GM12878 (cell line): ENCODE results near the gene TRAPPC3. TPM values are rescaled to one million over a fixed set of nuclear protein-coding genes. Genes with fewer than 3 reads are reported as not detected.

ENCODE experiments used
- ATAC-seq: fragments of 200-7000 bp; cut with Tn5 transposase; 3 replicates; pipeline ENCODE4 v1.9.1; 2020; ENCODE audit warnings: mild to moderate bottlenecking, moderate library complexity
- BruUV-seq: library from RNA; stranded (reverse); fragments of 400-500 nt; replicated peaks from 2 replicates; lab custom pipeline; 2021; lab: Mats Ljungman, UMichigan
- CTCF ChIA-PET: fragments of 300-600 bp; sonication (Branson Sonifier 250); formaldehyde crosslinking; extraction: SDS; loops from one replicate; lab custom pipeline; 2021; ENCODE audit warnings: inconsistent platforms; lab: Yijun Ruan, JAX
- POLR2A ChIA-PET: fragments of 350-600 bp; formaldehyde crosslinking; extraction: SDS; loops from one replicate; lab custom pipeline; 2021; ENCODE audit warnings: inconsistent platforms; lab: Charles Lee
- RAD21 ChIA-PET: fragments of 300-600 bp; sonication (Branson Sonifier 250); formaldehyde crosslinking; loops from one replicate; lab custom pipeline; 2023; ENCODE audit warnings: antibody characterized with exemption; ENCODE audit not compliant: unreplicated experiment; lab: Charles Lee
- SMC1A ChIA-PET: fragments of 300-600 bp; sonication (Branson Sonifier 250); formaldehyde crosslinking; loops from one replicate; lab custom pipeline; 2023; ENCODE audit not compliant: unreplicated experiment, uncharacterized antibody; lab: Charles Lee
- DNase-seq: peaks from one replicate; pipeline ENCODE4 v3.0.0-alpha.2; 2011; ENCODE audit warnings: low read depth, low spot score
- FAIRE-seq: peaks from 3 replicates; lab custom pipeline; 2011; peaks lifted over from hg19 to GRCh38; lab: Jason Lieb, UNC
- H2AFZ ChIP-seq: 2 replicates; pipeline ENCODE4 v1.6.0; 2011; ENCODE audit warnings: low read depth, low read length, control low read depth; ENCODE audit not compliant: control insufficient read depth
- H3K27ac ChIP-seq: 2 replicates; pipeline ENCODE4 v1.5.1; 2011; ENCODE audit warnings: control low read depth; ENCODE audit not compliant: control insufficient read depth, insufficient read depth
- H3K27me3 ChIP-seq, 2 experiments: replicated peaks in 1 of 2; 2 replicates each; pipeline versions ENCODE4 v1.6.0 to v1.6.1; 2011; ENCODE audit warnings: low read length in 1 of 2; ENCODE audit not compliant: control insufficient read depth in 2 of 2, insufficient read depth in 2 of 2
- H3K36me3 ChIP-seq, 2 experiments: 2 replicates each; pipeline ENCODE4 v1.5.1; 2011; ENCODE audit warnings: low read length in 1 of 2; ENCODE audit not compliant: control insufficient read depth in 2 of 2, insufficient read depth in 2 of 2
- H3K4me1 ChIP-seq: 2 replicates; pipeline ENCODE4 v1.6.1; 2011; ENCODE audit warnings: mild to moderate bottlenecking, low read length, moderate library complexity, mixed read lengths; ENCODE audit not compliant: control insufficient read depth, insufficient read depth
- H3K4me2 ChIP-seq: 2 replicates; pipeline ENCODE4 v1.6.0; 2011; ENCODE audit warnings: control low read depth; ENCODE audit not compliant: control insufficient read depth, insufficient read depth
- H3K4me3 ChIP-seq: fragments of 200-600 bp; sonication (generic); 2 replicates; pipeline ENCODE4 v1.5.1; 2016
- H3K79me2 ChIP-seq: 2 replicates; pipeline ENCODE4 v1.6.0; 2011; ENCODE audit warnings: low read length; ENCODE audit not compliant: control insufficient read depth, insufficient read depth
- H3K9ac ChIP-seq: 2 replicates; pipeline ENCODE4 v1.8.0; 2011; ENCODE audit warnings: low read length, control low read depth, mixed read lengths; ENCODE audit not compliant: control insufficient read depth, insufficient read depth
- H3K9me3 ChIP-seq: replicated peaks from 3 replicates; pipeline ENCODE4 v1.5.1; 2011; ENCODE audit warnings: mild to moderate bottlenecking, low read length; ENCODE audit not compliant: control insufficient read depth, insufficient read depth
- H4K20me1 ChIP-seq: 2 replicates; pipeline ENCODE4 v1.6.0; 2011; ENCODE audit not compliant: control insufficient read depth, insufficient read depth
- BCL11A ChIP-seq: IDR thresholded peaks from 2 replicates; pipeline ENCODE4 v1.6.1; 2011; ENCODE audit warnings: low read depth, low read length
- CREM ChIP-seq: IDR thresholded peaks from 2 replicates; pipeline ENCODE4 v1.6.1; 2014; ENCODE audit warnings: antibody characterized with exemption, low read depth
- HDAC6 ChIP-seq: fragments of 200-600 bp; sonication (generic); IDR thresholded peaks from one replicate; pipeline ENCODE4 v1.8.0; 2017; ENCODE audit warnings: antibody characterized with exemption; ENCODE audit not compliant: unreplicated experiment
- JUND ChIP-seq: IDR thresholded peaks from 2 replicates; pipeline ENCODE4 v1.6.1; 2012; ENCODE audit warnings: low read depth, mild to moderate bottlenecking, low read length, improper control_type of control experiment, moderate library complexity
- MEF2B ChIP-seq: fragments of 450-650 bp; IDR thresholded peaks from 2 replicates; pipeline ENCODE4 v1.6.1; 2018; ENCODE audit warnings: mild to moderate bottlenecking, moderate library complexity; ENCODE audit not compliant: partially characterized antibody, poor library complexity, severe bottlenecking
- MXI1 ChIP-seq: fragments of 150-350 bp; IDR thresholded peaks from 2 replicates; pipeline ENCODE4 v1.6.1; 2011; ENCODE audit warnings: low read depth, mild to moderate bottlenecking, inconsistent platforms, low read length, improper control_type of control experiment
- MYB ChIP-seq: fragments of 150-350 bp; IDR thresholded peaks from 2 replicates; pipeline ENCODE4 v1.6.1; 2014; ENCODE audit warnings: mild to moderate bottlenecking, low read depth, low read length, borderline replicate concordance
- NFIC ChIP-seq: IDR thresholded peaks from 2 replicates; pipeline ENCODE4 v1.6.1; 2012; ENCODE audit warnings: low read depth, mild to moderate bottlenecking, inconsistent platforms, low read length, moderate library complexity
- NFYA ChIP-seq: IDR thresholded peaks from 2 replicates; pipeline ENCODE4 v1.6.1; 2011; ENCODE audit warnings: low read depth, mild to moderate bottlenecking, low read length, improper control_type of control experiment, borderline replicate concordance
- SIX5 ChIP-seq: IDR thresholded peaks from 2 replicates; pipeline ENCODE4 v1.6.1; 2011; ENCODE audit warnings: mild to moderate bottlenecking, low read depth, low read length, moderate library complexity; ENCODE audit not compliant: severe bottlenecking
- SUPT20H ChIP-seq: IDR thresholded peaks from 2 replicates; pipeline ENCODE4 v1.6.1; 2011; ENCODE audit warnings: low read depth, mild to moderate bottlenecking, low read length, moderate library complexity, borderline replicate concordance; ENCODE audit not compliant: control insufficient read depth
- TAF1 ChIP-seq: IDR thresholded peaks from 2 replicates; pipeline ENCODE4 v1.6.1; 2011; ENCODE audit warnings: mild to moderate bottlenecking, low read depth, low read length, borderline replicate concordance
- WGBS: methylation state at CpG from one replicate; pipeline ENCODE4 v1.1.6; 2016; ENCODE audit warnings: low lambda C conversion rate; ENCODE audit not compliant: insufficient replicate concordance, insufficient coverage; ENCODE audit errors: missing lambda C conversion rate; 5-methylcytosine and 5-hydroxymethylcytosine counted together
- in situ Hi-C: fragments of 300-500 bp; cut with MboI; formaldehyde crosslinking; loops from 9 replicates; pipeline ENCODE4 v1.14.3; 2018; ENCODE audit warnings: mixed read lengths
- intact Hi-C: fragments of 100-400 bp; cut with micrococcal nuclease; formaldehyde crosslinking; loops from one replicate; pipeline ENCODE4 v1.14.2; 2022; ENCODE audit not compliant: unreplicated experiment
- polyA plus RNA-seq, 11 experiments: library from polyadenylated mRNA; depleted of rRNA in 4 of 11; unstranded in 6 of 11; stranded (reverse) in 5 of 11; fragments of >200 nt; fragmentation: Nextera tagmentation in 4 of 11; fragmentation: Illumina TruSeq in 1 of 11; extraction: Ambion mirVana in 4 of 11; extraction: Trizol in 1 of 11; gene quantifications; 1 replicate in 1 of 11; 2 replicates in 10 of 11; pipeline versions ENCODE4 v1.2.1 to v1.2.3, GENCODE V29; 2011 to 2016; ENCODE audit warnings: inconsistent platforms in 2 of 11, missing spikeins in 2 of 11, low read depth in 1 of 11
- total RNA-seq, 4 experiments: library from RNA; depleted of rRNA in 3 of 4; stranded (reverse); fragments of >200 nt in 3 of 4; fragmentation: Illumina TruSeq in 1 of 4; extraction: Trizol in 1 of 4; gene quantifications; 2 replicates each; pipeline versions ENCODE4 v1.2.1 to v1.2.3, GENCODE V29; 2013 to 2021
- TF ChIP-seq, protein P1 (sequence below): fragments of 450-650 bp; IDR thresholded peaks from 2 replicates; pipeline ENCODE4 v1.6.1; 2017; ENCODE audit warnings: mild to moderate bottlenecking
- TF ChIP-seq, protein P2 (sequence below): fragments of 450-650 bp; IDR thresholded peaks from 2 replicates; pipeline ENCODE4 v1.6.1; 2018; ENCODE audit warnings: borderline replicate concordance, mild to moderate bottlenecking; ENCODE audit not compliant: partially characterized antibody
- TF ChIP-seq, protein P3 (sequence below): fragments of 450-650 bp; IDR thresholded peaks from 2 replicates; pipeline ENCODE4 v1.6.1; 2017; ENCODE audit warnings: antibody characterized with exemption, mild to moderate bottlenecking, moderate library complexity

The TRAPPC3 gene
- total and polyA plus RNA-seq, 10 of the 15 experiments (the other 5 are each of a cell fraction or from before 2014, with no cell fraction given), result 14.7 to 122 (median 70.5) TPM

DNA sequence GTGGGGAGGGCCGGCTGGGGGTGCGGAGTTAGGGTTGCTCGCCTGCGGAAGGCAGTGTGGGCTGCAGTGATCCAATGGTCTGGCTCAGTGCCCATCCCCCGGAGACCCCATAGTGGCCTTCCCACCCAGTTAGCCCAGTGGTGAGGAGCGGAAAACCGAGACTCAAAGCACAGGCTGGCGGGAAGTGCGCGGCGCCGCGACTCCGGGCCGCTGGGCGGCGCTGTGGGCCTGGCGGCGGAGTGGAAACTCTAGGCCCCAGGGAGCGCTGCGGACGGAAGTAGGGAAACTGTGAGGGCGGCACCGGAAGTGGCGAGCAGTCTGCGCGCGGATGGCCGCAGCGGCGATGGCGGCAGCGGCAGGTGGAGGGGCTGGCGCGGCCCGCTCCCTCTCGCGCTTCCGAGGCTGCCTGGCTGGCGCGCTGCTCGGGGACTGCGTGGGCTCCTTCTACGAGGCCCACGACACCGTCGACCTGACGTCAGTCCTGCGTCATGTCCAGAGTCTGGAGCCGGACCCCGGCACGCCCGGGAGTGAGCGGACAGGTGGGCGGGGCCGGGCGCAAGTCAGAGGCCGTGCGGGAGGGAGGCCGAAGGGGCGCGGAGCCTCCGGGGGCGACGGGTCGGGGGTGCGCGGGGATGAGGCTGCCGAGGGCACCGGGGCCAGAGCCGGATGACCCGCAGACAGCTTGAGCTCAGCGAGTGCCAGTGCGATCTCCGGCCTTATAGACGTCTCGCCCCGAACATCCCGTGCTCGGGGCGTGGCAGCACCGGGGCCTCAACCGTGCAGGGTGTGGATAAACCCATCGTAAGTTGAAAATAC is 60.5 kb downstream of the TRAPPC3 start, which contains the start of gene ADPRS:
Gene ADPRS (plus strand): TSS at position 316 of the 816 bp plus-strand sequence. CDS start 13 bp downstream, at position 329.
- BruUV-seq, result no TSS peak
- ChIA-PET RAD21 (no interaction called here), SMC1A (no interaction called here), POLR2A (interaction anchor here (1.1 kb wide), 1 partner anchor 136 kb away, joined by 3 read pairs; the partner anchor contains the start of gene THRAP3), CTCF (interaction anchor here (0.6 to 1.7 kb wide), 3 partner anchors 46 to 144 kb away, joined by 3 to 4 read pairs (median 3); partner anchors contain the start of gene TRAPPC3)
- Histone ChIP-seq H4K20me1 (no peaks in the 10 kb centered on the region), H3K4me1 (no peaks in the 10 kb centered on the region; the same call in 1 of the 2 replicates), H3K36me3 (peaks cover 15 to 17% of the 10 kb centered on the region in 2 experiments), H3K9me3 (no peaks in the 10 kb centered on the region), H2AFZ (peak within 1 kb of the TSS; percentile 88), H3K9ac (peak within 1 kb of the TSS; percentile 84), H3K27ac (peak within 1 kb of the TSS; percentile 82), H3K27me3 (no peaks in the 10 kb centered on the region; a peak in 1 of 4 replicates), H3K4me3 (peak within 1 kb of the TSS; percentile 98), H3K4me2 (peak within 1 kb of the TSS; percentile 85), H3K79me2 (peaks cover 20% of the 10 kb centered on the region)
- in situ Hi-C loops (no loop called here), intact Hi-C loops (loop anchor here (2.0 to 10.0 kb wide), 3 partner anchors 158 to 231 kb away; partner anchors contain the start of genes AGO1 and AGO3)
- DNase-seq (peak; percentile 52), FAIRE-seq (peak; percentile 65), ATAC-seq (peak; percentile 92)
- WGBS, result 1% methylated on average over 65 of the region's 84 CpGs
- TF ChIP-seq JUND (no peak; the same call in 1 of the 2 replicates), NFIC (no peak), TAF1 (peak; percentile 98), SIX5 (peak; percentile 50), MYB (no peak), SUPT20H (no peak), BCL11A (no peak), MEF2B (peak; percentile 78), NFYA (no peak), MXI1 (peak; percentile 86), HDAC6 (no peak), CREM (peak; percentile 95)
- TF ChIP-seq, protein P1, sequence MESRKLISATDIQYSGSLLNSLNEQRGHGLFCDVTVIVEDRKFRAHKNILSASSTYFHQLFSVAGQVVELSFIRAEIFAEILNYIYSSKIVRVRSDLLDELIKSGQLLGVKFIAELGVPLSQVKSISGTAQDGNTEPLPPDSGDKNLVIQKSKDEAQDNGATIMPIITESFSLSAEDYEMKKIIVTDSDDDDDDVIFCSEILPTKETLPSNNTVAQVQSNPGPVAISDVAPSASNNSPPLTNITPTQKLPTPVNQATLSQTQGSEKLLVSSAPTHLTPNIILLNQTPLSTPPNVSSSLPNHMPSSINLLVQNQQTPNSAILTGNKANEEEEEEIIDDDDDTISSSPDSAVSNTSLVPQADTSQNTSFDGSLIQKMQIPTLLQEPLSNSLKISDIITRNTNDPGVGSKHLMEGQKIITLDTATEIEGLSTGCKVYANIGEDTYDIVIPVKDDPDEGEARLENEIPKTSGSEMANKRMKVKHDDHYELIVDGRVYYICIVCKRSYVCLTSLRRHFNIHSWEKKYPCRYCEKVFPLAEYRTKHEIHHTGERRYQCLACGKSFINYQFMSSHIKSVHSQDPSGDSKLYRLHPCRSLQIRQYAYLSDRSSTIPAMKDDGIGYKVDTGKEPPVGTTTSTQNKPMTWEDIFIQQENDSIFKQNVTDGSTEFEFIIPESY, result no peak
- TF ChIP-seq, protein P2, sequence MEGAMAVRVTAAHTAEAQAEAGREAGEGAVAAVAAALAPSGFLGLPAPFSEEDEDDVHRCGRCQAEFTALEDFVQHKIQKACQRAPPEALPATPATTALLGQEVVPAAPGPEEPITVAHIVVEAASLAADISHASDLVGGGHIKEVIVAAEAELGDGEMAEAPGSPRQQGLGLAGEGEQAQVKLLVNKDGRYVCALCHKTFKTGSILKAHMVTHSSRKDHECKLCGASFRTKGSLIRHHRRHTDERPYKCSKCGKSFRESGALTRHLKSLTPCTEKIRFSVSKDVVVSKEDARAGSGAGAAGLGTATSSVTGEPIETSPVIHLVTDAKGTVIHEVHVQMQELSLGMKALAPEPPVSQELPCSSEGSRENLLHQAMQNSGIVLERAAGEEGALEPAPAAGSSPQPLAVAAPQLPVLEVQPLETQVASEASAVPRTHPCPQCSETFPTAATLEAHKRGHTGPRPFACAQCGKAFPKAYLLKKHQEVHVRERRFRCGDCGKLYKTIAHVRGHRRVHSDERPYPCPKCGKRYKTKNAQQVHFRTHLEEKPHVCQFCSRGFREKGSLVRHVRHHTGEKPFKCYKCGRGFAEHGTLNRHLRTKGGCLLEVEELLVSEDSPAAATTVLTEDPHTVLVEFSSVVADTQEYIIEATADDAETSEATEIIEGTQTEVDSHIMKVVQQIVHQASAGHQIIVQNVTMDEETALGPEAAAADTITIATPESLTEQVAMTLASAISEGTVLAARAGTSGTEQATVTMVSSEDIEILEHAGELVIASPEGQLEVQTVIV, result peak; percentile 43
- TF ChIP-seq, protein P3, sequence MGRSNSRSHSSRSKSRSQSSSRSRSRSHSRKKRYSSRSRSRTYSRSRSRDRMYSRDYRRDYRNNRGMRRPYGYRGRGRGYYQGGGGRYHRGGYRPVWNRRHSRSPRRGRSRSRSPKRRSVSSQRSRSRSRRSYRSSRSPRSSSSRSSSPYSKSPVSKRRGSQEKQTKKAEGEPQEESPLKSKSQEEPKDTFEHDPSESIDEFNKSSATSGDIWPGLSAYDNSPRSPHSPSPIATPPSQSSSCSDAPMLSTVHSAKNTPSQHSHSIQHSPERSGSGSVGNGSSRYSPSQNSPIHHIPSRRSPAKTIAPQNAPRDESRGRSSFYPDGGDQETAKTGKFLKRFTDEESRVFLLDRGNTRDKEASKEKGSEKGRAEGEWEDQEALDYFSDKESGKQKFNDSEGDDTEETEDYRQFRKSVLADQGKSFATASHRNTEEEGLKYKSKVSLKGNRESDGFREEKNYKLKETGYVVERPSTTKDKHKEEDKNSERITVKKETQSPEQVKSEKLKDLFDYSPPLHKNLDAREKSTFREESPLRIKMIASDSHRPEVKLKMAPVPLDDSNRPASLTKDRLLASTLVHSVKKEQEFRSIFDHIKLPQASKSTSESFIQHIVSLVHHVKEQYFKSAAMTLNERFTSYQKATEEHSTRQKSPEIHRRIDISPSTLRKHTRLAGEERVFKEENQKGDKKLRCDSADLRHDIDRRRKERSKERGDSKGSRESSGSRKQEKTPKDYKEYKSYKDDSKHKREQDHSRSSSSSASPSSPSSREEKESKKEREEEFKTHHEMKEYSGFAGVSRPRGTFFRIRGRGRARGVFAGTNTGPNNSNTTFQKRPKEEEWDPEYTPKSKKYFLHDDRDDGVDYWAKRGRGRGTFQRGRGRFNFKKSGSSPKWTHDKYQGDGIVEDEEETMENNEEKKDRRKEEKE, result no peak
